ENCODE measurements around the gene EQTN. TPM values are rescaled to one million over a fixed set of nuclear protein-coding genes. Genes with fewer than 3 reads are reported as not detected.

EQTN gene
- total and polyA plus RNA-seq, 4 donors, result 0.08 to 0.14 TPM; not detected in 2

DNA sequence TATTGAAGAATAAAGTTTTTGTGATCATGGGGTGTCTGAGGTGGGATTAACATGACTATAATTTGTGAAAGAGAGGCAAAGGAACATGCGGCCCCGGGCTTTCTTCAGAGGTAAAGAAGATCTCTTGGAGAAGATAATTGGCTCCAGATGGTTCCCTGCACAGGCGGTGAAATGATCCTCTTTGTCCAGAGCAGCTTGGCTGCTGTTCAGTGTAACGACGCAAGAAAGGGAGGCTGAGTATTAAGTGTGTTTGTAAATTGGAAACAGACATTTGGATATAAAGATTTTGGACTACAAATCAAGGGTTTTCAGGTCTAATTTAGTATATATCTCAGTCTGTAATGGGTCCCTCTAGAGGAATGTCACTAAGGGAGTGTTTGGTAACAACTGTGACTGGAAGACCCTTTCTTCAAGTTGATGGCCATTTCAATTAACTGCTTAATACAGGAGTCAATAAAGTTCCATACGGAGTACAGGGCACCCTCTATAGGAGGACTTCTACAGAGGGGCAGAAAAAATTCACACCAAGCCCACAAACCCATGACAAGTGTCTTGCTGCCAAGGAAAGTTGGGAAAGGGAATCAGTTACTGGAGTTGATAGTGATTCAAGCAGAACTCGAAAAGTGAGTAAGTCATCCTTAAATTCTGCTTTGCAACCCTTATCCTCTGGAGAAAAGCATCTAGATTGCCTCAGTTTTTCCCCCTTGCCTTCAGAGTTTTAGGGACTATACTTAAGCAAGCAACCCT is 4.1 kb downstream of the EQTN start:
- Histone ChIP-seq H3K4me1 (ENCODE audit: control insufficient read depth in 4 of 4, insufficient read depth in 4 of 4, low read length in 3 of 4) (no peaks in the 10 kb centered on the region), H3K27me3 (ENCODE audit: control insufficient read depth in 4 of 4, insufficient read depth in 4 of 4, low read length in 3 of 4) (peaks cover 0 to 3% (median 0%) of the 10 kb centered on the region in 4 donors), H3K36me3 (ENCODE audit: control insufficient read depth in 4 of 4, insufficient read depth in 3 of 4, low read depth in 1 of 4, low read length in 3 of 4) (no peaks in the 10 kb centered on the region), H3K9ac (ENCODE audit: low read depth in 1 of 2, low read length in 2 of 2) (no peak overlapping the region), H3K4me3 (ENCODE audit: low read depth in 1 of 3, low read length in 3 of 3) (no peak overlapping the region), H3K9me3 (ENCODE audit: control insufficient read depth in 4 of 4, low read length in 3 of 4) (no peaks in the 10 kb centered on the region), H3K27ac (ENCODE audit: low read depth in 1 of 2, low read length in 2 of 2) (no peak overlapping the region)
- TF ChIP-seq YY1 (IDR thresholded peaks at IDR 0.05), result no peak
- TF ChIP-seq RXRA (IDR thresholded peaks at IDR 0.05), result no peak
- TF ChIP-seq, protein P1, sequence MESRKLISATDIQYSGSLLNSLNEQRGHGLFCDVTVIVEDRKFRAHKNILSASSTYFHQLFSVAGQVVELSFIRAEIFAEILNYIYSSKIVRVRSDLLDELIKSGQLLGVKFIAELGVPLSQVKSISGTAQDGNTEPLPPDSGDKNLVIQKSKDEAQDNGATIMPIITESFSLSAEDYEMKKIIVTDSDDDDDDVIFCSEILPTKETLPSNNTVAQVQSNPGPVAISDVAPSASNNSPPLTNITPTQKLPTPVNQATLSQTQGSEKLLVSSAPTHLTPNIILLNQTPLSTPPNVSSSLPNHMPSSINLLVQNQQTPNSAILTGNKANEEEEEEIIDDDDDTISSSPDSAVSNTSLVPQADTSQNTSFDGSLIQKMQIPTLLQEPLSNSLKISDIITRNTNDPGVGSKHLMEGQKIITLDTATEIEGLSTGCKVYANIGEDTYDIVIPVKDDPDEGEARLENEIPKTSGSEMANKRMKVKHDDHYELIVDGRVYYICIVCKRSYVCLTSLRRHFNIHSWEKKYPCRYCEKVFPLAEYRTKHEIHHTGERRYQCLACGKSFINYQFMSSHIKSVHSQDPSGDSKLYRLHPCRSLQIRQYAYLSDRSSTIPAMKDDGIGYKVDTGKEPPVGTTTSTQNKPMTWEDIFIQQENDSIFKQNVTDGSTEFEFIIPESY (IDR thresholded peaks at IDR 0.05), result no peak
- no peak for TF ChIP-seq EGR1 (IDR thresholded peaks at IDR 0.05; ENCODE audit: low read depth in 2 of 2)
- 84% methylated on average over 7 of the region's 7 CpGs for WGBS
- no peak for DNase-seq (ENCODE audit: low spot score)

DNA sequence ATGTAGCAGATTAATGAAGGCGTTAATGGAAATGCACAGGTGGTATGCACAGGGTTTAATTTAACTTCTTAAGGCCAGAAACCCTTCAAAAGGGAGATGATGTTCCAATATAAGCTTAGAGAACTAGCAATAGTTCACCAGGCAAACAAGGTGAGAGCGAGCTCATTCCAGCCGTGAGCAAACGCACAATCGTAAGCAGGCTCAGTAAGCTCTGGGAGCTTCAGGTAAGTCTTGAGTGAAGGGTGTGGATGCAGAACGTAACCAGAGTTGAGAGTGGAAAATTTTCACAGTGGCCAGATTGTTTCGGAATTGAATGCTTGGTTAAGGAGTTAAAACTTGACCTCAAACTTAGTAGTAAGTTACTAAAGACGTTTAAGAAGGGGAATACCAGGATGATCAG is 5.7 kb downstream of the EQTN start:
- TF ChIP-seq, protein P2, sequence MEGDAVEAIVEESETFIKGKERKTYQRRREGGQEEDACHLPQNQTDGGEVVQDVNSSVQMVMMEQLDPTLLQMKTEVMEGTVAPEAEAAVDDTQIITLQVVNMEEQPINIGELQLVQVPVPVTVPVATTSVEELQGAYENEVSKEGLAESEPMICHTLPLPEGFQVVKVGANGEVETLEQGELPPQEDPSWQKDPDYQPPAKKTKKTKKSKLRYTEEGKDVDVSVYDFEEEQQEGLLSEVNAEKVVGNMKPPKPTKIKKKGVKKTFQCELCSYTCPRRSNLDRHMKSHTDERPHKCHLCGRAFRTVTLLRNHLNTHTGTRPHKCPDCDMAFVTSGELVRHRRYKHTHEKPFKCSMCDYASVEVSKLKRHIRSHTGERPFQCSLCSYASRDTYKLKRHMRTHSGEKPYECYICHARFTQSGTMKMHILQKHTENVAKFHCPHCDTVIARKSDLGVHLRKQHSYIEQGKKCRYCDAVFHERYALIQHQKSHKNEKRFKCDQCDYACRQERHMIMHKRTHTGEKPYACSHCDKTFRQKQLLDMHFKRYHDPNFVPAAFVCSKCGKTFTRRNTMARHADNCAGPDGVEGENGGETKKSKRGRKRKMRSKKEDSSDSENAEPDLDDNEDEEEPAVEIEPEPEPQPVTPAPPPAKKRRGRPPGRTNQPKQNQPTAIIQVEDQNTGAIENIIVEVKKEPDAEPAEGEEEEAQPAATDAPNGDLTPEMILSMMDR (IDR thresholded peaks at IDR 0.05; ENCODE audit: low read depth, low read length, missing input control), result no peak
- TF ChIP-seq TAF1 (conservative IDR thresholded peaks at IDR 0.05) (no peak), HNF4G (IDR thresholded peaks at IDR 0.05) (no peak), EGR1 (IDR thresholded peaks at IDR 0.05; ENCODE audit: low read depth in 2 of 2) (no peak), GABPA (IDR thresholded peaks at IDR 0.05 in 1 of 2, conservative IDR thresholded peaks at IDR 0.05 in 1 of 2) (no peak)
- Histone ChIP-seq H3K4me1 (ENCODE audit: control insufficient read depth in 4 of 4, insufficient read depth in 4 of 4, low read length in 3 of 4) (no peaks in the 10 kb centered on the region), H3K9me3 (ENCODE audit: control insufficient read depth in 4 of 4, low read length in 3 of 4) (no peaks in the 10 kb centered on the region), H3K4me3 (ENCODE audit: low read depth in 1 of 3, low read length in 3 of 3) (no peak overlapping the region), H3K9ac (ENCODE audit: low read depth in 1 of 2, low read length in 2 of 2) (no peak overlapping the region), H3K27me3 (ENCODE audit: control insufficient read depth in 4 of 4, insufficient read depth in 4 of 4, low read length in 3 of 4) (peaks cover 0 to 3% (median 0%) of the 10 kb centered on the region in 4 donors), H3K27ac (ENCODE audit: low read depth in 1 of 2, low read length in 2 of 2) (no peak overlapping the region), H3K36me3 (ENCODE audit: control insufficient read depth in 4 of 4, insufficient read depth in 3 of 4, low read depth in 1 of 4, low read length in 3 of 4) (no peaks in the 10 kb centered on the region)
- DNase-seq (ENCODE audit: low spot score), result no peak
- 80% methylated on average over 8 of the region's 8 CpGs for WGBS

DNA sequence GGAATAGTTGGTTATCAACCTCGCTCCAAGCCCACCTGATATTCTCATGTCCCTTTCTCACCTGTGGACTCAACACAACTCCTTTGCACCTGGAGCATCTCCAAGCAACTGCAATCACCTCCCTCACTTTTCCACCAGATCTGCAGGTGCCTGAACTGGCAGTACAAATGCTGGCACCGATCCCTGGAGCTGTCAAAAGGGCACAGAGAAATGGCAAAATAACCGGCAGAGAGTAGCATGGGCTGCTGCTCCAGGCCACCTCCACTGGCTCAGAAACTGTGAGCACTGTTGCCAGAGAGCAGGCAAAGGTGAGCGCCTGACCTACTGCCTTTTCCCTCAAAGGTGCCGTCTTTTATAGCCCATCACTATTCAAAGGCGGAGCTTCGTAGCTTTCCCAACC is 14.7 kb downstream of the EQTN start:
- 83% methylated on average over 7 of the region's 7 CpGs for WGBS
- Histone ChIP-seq H3K9me3 (ENCODE audit: control insufficient read depth in 4 of 4, low read length in 3 of 4) (no peaks in the 10 kb centered on the region), H3K27ac (ENCODE audit: low read depth in 1 of 2, low read length in 2 of 2) (no peak overlapping the region), H3K4me1 (ENCODE audit: control insufficient read depth in 4 of 4, insufficient read depth in 4 of 4, low read length in 3 of 4) (no peaks in the 10 kb centered on the region), H3K27me3 (ENCODE audit: control insufficient read depth in 4 of 4, insufficient read depth in 4 of 4, low read length in 3 of 4) (no peaks in the 10 kb centered on the region), H3K4me3 (ENCODE audit: low read depth in 1 of 3, low read length in 3 of 3) (no peak overlapping the region), H3K9ac (ENCODE audit: low read depth in 1 of 2, low read length in 2 of 2) (no peak overlapping the region), H3K36me3 (ENCODE audit: control insufficient read depth in 4 of 4, insufficient read depth in 3 of 4, low read depth in 1 of 4, low read length in 3 of 4) (no peaks in the 10 kb centered on the region)
- no peak for DNase-seq (ENCODE audit: low spot score)
- TF ChIP-seq RAD21 (IDR thresholded peaks at IDR 0.05) (no peak), SP1 (IDR thresholded peaks at IDR 0.05) (no peak), HNF4A (conservative IDR thresholded peaks at IDR 0.05) (no peak), FOXA1 (IDR thresholded peaks at IDR 0.05) (no peak), HNF4G (IDR thresholded peaks at IDR 0.05) (no peak), FOXA2 (IDR thresholded peaks at IDR 0.05) (no peak), JUND (IDR thresholded peaks at IDR 0.05) (no peak)
- TF ChIP-seq, protein P1 (IDR thresholded peaks at IDR 0.05), result no peak
- TF ChIP-seq, protein P3, sequence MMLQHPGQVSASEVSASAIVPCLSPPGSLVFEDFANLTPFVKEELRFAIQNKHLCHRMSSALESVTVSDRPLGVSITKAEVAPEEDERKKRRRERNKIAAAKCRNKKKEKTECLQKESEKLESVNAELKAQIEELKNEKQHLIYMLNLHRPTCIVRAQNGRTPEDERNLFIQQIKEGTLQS (IDR thresholded peaks at IDR 0.05), result no peak
- TF ChIP-seq, protein P4, sequence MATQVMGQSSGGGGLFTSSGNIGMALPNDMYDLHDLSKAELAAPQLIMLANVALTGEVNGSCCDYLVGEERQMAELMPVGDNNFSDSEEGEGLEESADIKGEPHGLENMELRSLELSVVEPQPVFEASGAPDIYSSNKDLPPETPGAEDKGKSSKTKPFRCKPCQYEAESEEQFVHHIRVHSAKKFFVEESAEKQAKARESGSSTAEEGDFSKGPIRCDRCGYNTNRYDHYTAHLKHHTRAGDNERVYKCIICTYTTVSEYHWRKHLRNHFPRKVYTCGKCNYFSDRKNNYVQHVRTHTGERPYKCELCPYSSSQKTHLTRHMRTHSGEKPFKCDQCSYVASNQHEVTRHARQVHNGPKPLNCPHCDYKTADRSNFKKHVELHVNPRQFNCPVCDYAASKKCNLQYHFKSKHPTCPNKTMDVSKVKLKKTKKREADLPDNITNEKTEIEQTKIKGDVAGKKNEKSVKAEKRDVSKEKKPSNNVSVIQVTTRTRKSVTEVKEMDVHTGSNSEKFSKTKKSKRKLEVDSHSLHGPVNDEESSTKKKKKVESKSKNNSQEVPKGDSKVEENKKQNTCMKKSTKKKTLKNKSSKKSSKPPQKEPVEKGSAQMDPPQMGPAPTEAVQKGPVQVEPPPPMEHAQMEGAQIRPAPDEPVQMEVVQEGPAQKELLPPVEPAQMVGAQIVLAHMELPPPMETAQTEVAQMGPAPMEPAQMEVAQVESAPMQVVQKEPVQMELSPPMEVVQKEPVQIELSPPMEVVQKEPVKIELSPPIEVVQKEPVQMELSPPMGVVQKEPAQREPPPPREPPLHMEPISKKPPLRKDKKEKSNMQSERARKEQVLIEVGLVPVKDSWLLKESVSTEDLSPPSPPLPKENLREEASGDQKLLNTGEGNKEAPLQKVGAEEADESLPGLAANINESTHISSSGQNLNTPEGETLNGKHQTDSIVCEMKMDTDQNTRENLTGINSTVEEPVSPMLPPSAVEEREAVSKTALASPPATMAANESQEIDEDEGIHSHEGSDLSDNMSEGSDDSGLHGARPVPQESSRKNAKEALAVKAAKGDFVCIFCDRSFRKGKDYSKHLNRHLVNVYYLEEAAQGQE (IDR thresholded peaks at IDR 0.05), result no peak
- TF ChIP-seq, protein P5, sequence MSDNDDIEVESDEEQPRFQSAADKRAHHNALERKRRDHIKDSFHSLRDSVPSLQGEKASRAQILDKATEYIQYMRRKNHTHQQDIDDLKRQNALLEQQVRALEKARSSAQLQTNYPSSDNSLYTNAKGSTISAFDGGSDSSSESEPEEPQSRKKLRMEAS (IDR thresholded peaks at IDR 0.05), result no peak
